ENCODE results near the gene DLL4.

DNA sequence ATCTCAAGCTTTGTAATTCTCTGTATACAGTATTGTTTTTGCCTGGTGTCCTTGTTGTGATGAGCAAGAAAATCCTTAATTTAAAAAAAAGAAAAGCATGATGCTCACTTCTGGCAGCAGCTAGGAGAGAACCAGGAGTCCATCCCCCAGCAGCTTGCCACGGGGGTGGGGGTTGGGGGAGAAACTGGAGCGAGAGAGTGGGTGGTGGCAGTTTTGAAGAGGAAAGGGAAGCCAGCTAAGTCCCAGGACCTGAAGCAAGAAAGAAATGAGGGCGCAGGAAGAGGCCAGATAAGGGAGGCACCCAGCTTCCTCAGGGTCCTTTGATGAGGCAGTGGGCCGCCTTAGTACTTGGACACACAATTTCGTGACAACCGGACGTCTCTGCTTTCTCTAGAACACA, 47.7 kb downstream of the DLL4 start:
- TF ChIP-seq, protein P1, sequence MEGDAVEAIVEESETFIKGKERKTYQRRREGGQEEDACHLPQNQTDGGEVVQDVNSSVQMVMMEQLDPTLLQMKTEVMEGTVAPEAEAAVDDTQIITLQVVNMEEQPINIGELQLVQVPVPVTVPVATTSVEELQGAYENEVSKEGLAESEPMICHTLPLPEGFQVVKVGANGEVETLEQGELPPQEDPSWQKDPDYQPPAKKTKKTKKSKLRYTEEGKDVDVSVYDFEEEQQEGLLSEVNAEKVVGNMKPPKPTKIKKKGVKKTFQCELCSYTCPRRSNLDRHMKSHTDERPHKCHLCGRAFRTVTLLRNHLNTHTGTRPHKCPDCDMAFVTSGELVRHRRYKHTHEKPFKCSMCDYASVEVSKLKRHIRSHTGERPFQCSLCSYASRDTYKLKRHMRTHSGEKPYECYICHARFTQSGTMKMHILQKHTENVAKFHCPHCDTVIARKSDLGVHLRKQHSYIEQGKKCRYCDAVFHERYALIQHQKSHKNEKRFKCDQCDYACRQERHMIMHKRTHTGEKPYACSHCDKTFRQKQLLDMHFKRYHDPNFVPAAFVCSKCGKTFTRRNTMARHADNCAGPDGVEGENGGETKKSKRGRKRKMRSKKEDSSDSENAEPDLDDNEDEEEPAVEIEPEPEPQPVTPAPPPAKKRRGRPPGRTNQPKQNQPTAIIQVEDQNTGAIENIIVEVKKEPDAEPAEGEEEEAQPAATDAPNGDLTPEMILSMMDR (IDR thresholded peaks at IDR 0.05 in 2 of 3, conservative IDR thresholded peaks at IDR 0.05 in 1 of 3; ENCODE audit: borderline replicate concordance in 1 of 3, insufficient read depth in 1 of 3, low read depth in 2 of 3, low read length in 2 of 3) = no peak
- TF ChIP-seq, protein P2, sequence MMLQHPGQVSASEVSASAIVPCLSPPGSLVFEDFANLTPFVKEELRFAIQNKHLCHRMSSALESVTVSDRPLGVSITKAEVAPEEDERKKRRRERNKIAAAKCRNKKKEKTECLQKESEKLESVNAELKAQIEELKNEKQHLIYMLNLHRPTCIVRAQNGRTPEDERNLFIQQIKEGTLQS (IDR thresholded peaks at IDR 0.05) = no peak
- TF ChIP-seq EZH2 (IDR thresholded peaks at IDR 0.05) = no peak

Data from HCT116 (cell line).